Measurements from ENCODE around the gene LMO1. TPM values are rescaled to one million over a fixed set of nuclear protein-coding genes. Genes with fewer than 3 reads are reported as not detected.

LMO1 gene
- total and polyA plus RNA-seq, 5 donors from 2014 or later = 0.24 TPM; not detected in 4

GRCh38 chr11:8298801-8299786 lies 35.4 kb upstream of the LMO1 start:
- H3K9me3 Mint-ChIP-seq = peaks cover 1 to 16% (median 4%) of the 10 kb centered on the region in 7 donors
- ATAC-seq (ENCODE audit: low read depth in 2 of 2) (no peak), DNase-seq (no peak)
- no peaks in the 10 kb centered on the region for H3K36me3 Mint-ChIP-seq
- Histone ChIP-seq H3K9me3 (ENCODE audit: control insufficient read depth in 2 of 2, low read length in 2 of 2) (peaks cover 0 to 4% of the 10 kb centered on the region in 2 experiments), H3K4me3 (ENCODE audit: low read depth, low read length) (no peak overlapping the region), H3K27ac (ENCODE audit: insufficient read depth, low read length, poor library complexity, severe bottlenecking) (no peak overlapping the region), H3K4me1 (ENCODE audit: control insufficient read depth, insufficient read depth, low read length, poor library complexity, severe bottlenecking) (no peaks in the 10 kb centered on the region), H3K36me3 (ENCODE audit: control insufficient read depth, insufficient read depth, low read length) (no peaks in the 10 kb centered on the region), H3K27me3 (ENCODE audit: control insufficient read depth, insufficient read depth, low read length) (peaks cover 1% of the 10 kb centered on the region)
- no peaks in the 10 kb centered on the region for H3K4me1 Mint-ChIP-seq
- H3K4me3 Mint-ChIP-seq = no peak overlapping the region
- peak overlapping the region in 1 of 3 donors; percentile 20 for H3K27ac Mint-ChIP-seq
- H3K27me3 Mint-ChIP-seq = peaks cover 6% of the 10 kb centered on the region

- H3K27ac Mint-ChIP-seq = no peak overlapping the region
- no peak for ATAC-seq (ENCODE audit: low read depth in 2 of 2)
- peaks cover 6% of the 10 kb centered on the region for H3K27me3 Mint-ChIP-seq
- Histone ChIP-seq H3K4me3 (ENCODE audit: low read depth, low read length) (no peak overlapping the region), H3K27ac (ENCODE audit: insufficient read depth, low read length, poor library complexity, severe bottlenecking) (no peak overlapping the region), H3K9me3 (ENCODE audit: control insufficient read depth in 2 of 2, low read length in 2 of 2) (no peaks in the 10 kb centered on the region), H3K27me3 (ENCODE audit: control insufficient read depth, insufficient read depth, low read length) (peaks cover 1% of the 10 kb centered on the region), H3K4me1 (ENCODE audit: control insufficient read depth, insufficient read depth, low read length, poor library complexity, severe bottlenecking) (no peaks in the 10 kb centered on the region), H3K36me3 (ENCODE audit: control insufficient read depth, insufficient read depth, low read length) (no peaks in the 10 kb centered on the region)
- peak overlapping the region in 1 of 4 donors; percentile 52 for H3K4me3 Mint-ChIP-seq
- no peak for DNase-seq
- no peaks in the 10 kb centered on the region for H3K36me3 Mint-ChIP-seq
- H3K9me3 Mint-ChIP-seq = peaks cover 0 to 9% (median 4%) of the 10 kb centered on the region in 7 donors
- H3K4me1 Mint-ChIP-seq = no peaks in the 10 kb centered on the region
Measured at GRCh38 chr11:8297781-8298440, 34.2 kb upstream of the LMO1 start.

GRCh38 chr11:8296872-8297271 lies 33.2 kb upstream of the LMO1 start:
- H3K9me3 Mint-ChIP-seq = peaks cover 0 to 3% (median 0%) of the 10 kb centered on the region in 7 donors
- no peaks in the 10 kb centered on the region for H3K36me3 ChIP-seq (ENCODE audit: control insufficient read depth, insufficient read depth, low read length)
- DNase-seq (no peak), ATAC-seq (ENCODE audit: low read depth in 2 of 2) (no peak)
- peaks cover 1% of the 10 kb centered on the region for H3K27me3 ChIP-seq (ENCODE audit: control insufficient read depth, insufficient read depth, low read length)
- no peak overlapping the region for H3K4me3 ChIP-seq (ENCODE audit: low read depth, low read length)
- H3K9me3 ChIP-seq (ENCODE audit: control insufficient read depth in 2 of 2, low read length in 2 of 2) = no peaks in the 10 kb centered on the region
- H3K27me3 Mint-ChIP-seq = peaks cover 6% of the 10 kb centered on the region
- H3K27ac ChIP-seq (ENCODE audit: insufficient read depth, low read length, poor library complexity, severe bottlenecking) = no peak overlapping the region
- H3K27ac Mint-ChIP-seq = no peak overlapping the region
- H3K4me3 Mint-ChIP-seq = no peak overlapping the region
- no peaks in the 10 kb centered on the region for H3K4me1 Mint-ChIP-seq
- no peaks in the 10 kb centered on the region for H3K4me1 ChIP-seq (ENCODE audit: control insufficient read depth, insufficient read depth, low read length, poor library complexity, severe bottlenecking)
- H3K36me3 Mint-ChIP-seq = no peaks in the 10 kb centered on the region

GRCh38 chr11:8296038-8296649 lies 32.5 kb upstream of the LMO1 start:
- Histone ChIP-seq H3K9me3 (ENCODE audit: control insufficient read depth in 2 of 2, low read length in 2 of 2) (no peaks in the 10 kb centered on the region), H3K27me3 (ENCODE audit: control insufficient read depth, insufficient read depth, low read length) (peaks cover 1% of the 10 kb centered on the region), H3K4me3 (ENCODE audit: low read depth, low read length) (no peak overlapping the region), H3K27ac (ENCODE audit: insufficient read depth, low read length, poor library complexity, severe bottlenecking) (no peak overlapping the region), H3K4me1 (ENCODE audit: control insufficient read depth, insufficient read depth, low read length, poor library complexity, severe bottlenecking) (no peaks in the 10 kb centered on the region), H3K36me3 (ENCODE audit: control insufficient read depth, insufficient read depth, low read length) (no peaks in the 10 kb centered on the region)
- H3K36me3 Mint-ChIP-seq = no peaks in the 10 kb centered on the region
- no peak for DNase-seq
- peaks cover 0 to 1% (median 0%) of the 10 kb centered on the region in 7 donors for H3K9me3 Mint-ChIP-seq
- ATAC-seq (ENCODE audit: low read depth in 2 of 2) = no peak
- H3K4me3 Mint-ChIP-seq = no peak overlapping the region
- no peak overlapping the region for H3K27ac Mint-ChIP-seq
- H3K4me1 Mint-ChIP-seq = no peaks in the 10 kb centered on the region
- peaks cover under 1% of the 10 kb centered on the region for H3K27me3 Mint-ChIP-seq

- H3K36me3 Mint-ChIP-seq = no peaks in the 10 kb centered on the region
- H3K4me1 Mint-ChIP-seq = no peaks in the 10 kb centered on the region
- no peak overlapping the region for H3K27ac Mint-ChIP-seq
- no peak overlapping the region for H3K4me3 Mint-ChIP-seq
- no peaks in the 10 kb centered on the region for H3K9me3 ChIP-seq (ENCODE audit: control insufficient read depth in 2 of 2, low read length in 2 of 2)
- H3K4me3 ChIP-seq (ENCODE audit: low read depth, low read length) = no peak overlapping the region
- no peak overlapping the region for H3K27ac ChIP-seq (ENCODE audit: insufficient read depth, low read length, poor library complexity, severe bottlenecking)
- no peaks in the 10 kb centered on the region for H3K36me3 ChIP-seq (ENCODE audit: control insufficient read depth, insufficient read depth, low read length)
- H3K9me3 Mint-ChIP-seq = peaks cover 0 to 1% (median 0%) of the 10 kb centered on the region in 7 donors
- peaks cover 5% of the 10 kb centered on the region for H3K27me3 Mint-ChIP-seq
- no peaks in the 10 kb centered on the region for H3K4me1 ChIP-seq (ENCODE audit: control insufficient read depth, insufficient read depth, low read length, poor library complexity, severe bottlenecking)
- ATAC-seq (ENCODE audit: low read depth in 2 of 2) = no peak
- no peak for DNase-seq
- H3K27me3 ChIP-seq (ENCODE audit: control insufficient read depth, insufficient read depth, low read length) = peaks cover 1% of the 10 kb centered on the region
Measured at GRCh38 chr11:8294251-8294935, 30.7 kb upstream of the LMO1 start.

- H3K9me3 Mint-ChIP-seq = no peaks in the 10 kb centered on the region
- no peak overlapping the region for H3K27ac Mint-ChIP-seq
- H3K36me3 ChIP-seq (ENCODE audit: control insufficient read depth, insufficient read depth, low read length) = no peaks in the 10 kb centered on the region
- H3K4me1 Mint-ChIP-seq = no peaks in the 10 kb centered on the region
- no peak for DNase-seq
- no peaks in the 10 kb centered on the region for H3K36me3 Mint-ChIP-seq
- no peaks in the 10 kb centered on the region for H3K27me3 ChIP-seq (ENCODE audit: control insufficient read depth, insufficient read depth, low read length)
- no peaks in the 10 kb centered on the region for H3K4me1 ChIP-seq (ENCODE audit: control insufficient read depth, insufficient read depth, low read length, poor library complexity, severe bottlenecking)
- no peak for ATAC-seq (ENCODE audit: low read depth in 2 of 2)
- no peak overlapping the region for H3K4me3 ChIP-seq (ENCODE audit: low read depth, low read length)
- no peak overlapping the region for H3K27ac ChIP-seq (ENCODE audit: insufficient read depth, low read length, poor library complexity, severe bottlenecking)
- H3K4me3 Mint-ChIP-seq = no peak overlapping the region
- no peaks in the 10 kb centered on the region for H3K9me3 ChIP-seq (ENCODE audit: control insufficient read depth in 2 of 2, low read length in 2 of 2)
- H3K27me3 Mint-ChIP-seq = peaks cover 5% of the 10 kb centered on the region
Measured at GRCh38 chr11:8293171-8293570, 29.5 kb upstream of the LMO1 start.

GRCh38 chr11:8292351-8292750 lies 28.7 kb upstream of the LMO1 start:
- no peaks in the 10 kb centered on the region for H3K4me1 ChIP-seq (ENCODE audit: control insufficient read depth, insufficient read depth, low read length, poor library complexity, severe bottlenecking)
- Mint-ChIP-seq H3K27ac (no peak overlapping the region), H3K9me3 (no peaks in the 10 kb centered on the region), H3K36me3 (no peaks in the 10 kb centered on the region), H3K4me3 (no peak overlapping the region), H3K4me1 (no peaks in the 10 kb centered on the region), H3K27me3 (peaks cover 5% of the 10 kb centered on the region)
- H3K9me3 ChIP-seq (ENCODE audit: control insufficient read depth in 2 of 2, low read length in 2 of 2) = no peaks in the 10 kb centered on the region
- no peaks in the 10 kb centered on the region for H3K27me3 ChIP-seq (ENCODE audit: control insufficient read depth, insufficient read depth, low read length)
- H3K4me3 ChIP-seq (ENCODE audit: low read depth, low read length) = no peak overlapping the region
- DNase-seq (no peak), ATAC-seq (ENCODE audit: low read depth in 2 of 2) (no peak)
- no peak overlapping the region for H3K27ac ChIP-seq (ENCODE audit: insufficient read depth, low read length, poor library complexity, severe bottlenecking)
- H3K36me3 ChIP-seq (ENCODE audit: control insufficient read depth, insufficient read depth, low read length) = no peaks in the 10 kb centered on the region

Measured in CD4-positive, CD25-positive, alpha-beta regulatory T cell (primary cell).